ENCODE measurements around the gene MAN1B1.

- no peak for TF ChIP-seq CTCF (IDR thresholded peaks at IDR 0.05; ENCODE audit: insufficient read depth, low read length)
- TF ChIP-seq POLR2AphosphoS5 (IDR thresholded peaks at IDR 0.05; ENCODE audit: low read depth) = no peak
These were observed 36.7 kb downstream of the MAN1B1 start for GRCh38 chr9:137123468-137123837.
